T-cell (primary cell): ENCODE results near the gene IFITM2. TPM values are rescaled to one million over a fixed set of nuclear protein-coding genes. Genes with fewer than 3 reads are reported as not detected.
A peak's percentile ranks its signal among the peaks of the same experiment; 100 is the strongest.
"Not testable (repeated sequence)": the region's sequence is repeated elsewhere in the genome, so short reads cannot be mapped to it uniquely, and the experiment has no call there.

ENCODE experiments used
- ATAC-seq, 4 experiments: fragments of 200-7000 bp in 3 of 4; fragments of 150-1000 bp in 1 of 4; cut with Tn5 transposase; replicated peaks in 1 of 4; 1 replicate in 3 of 4; 2 replicates in 1 of 4; pipeline ENCODE4 v1.10.0; 2021; ENCODE audit warnings: moderate library complexity in 3 of 4, mild to moderate bottlenecking in 2 of 4, moderate number of reproducible peaks in 1 of 4
- CTCF ChIA-PET, 2 donors: fragments of 300-600 bp; sonication (Branson Sonifier 250); formaldehyde crosslinking; loops; one replicate each; lab custom pipeline; 2022; ENCODE audit warnings: antibody characterized with exemption in 2 of 2; lab: Charles Lee
- POLR2A ChIA-PET, 2 donors: fragments of 300-600 bp; sonication (Branson Sonifier 250); formaldehyde crosslinking; loops; one replicate each; lab custom pipeline; 2022; ENCODE audit warnings: antibody characterized with exemption in 2 of 2; lab: Charles Lee
- DNase-seq, 35 experiments: peaks; one replicate each; pipeline versions ENCODE4 v3.0.0 to v3.0.0-alpha.2; 2013 to 2023
- H3K27ac ChIP-seq: one replicate; pipeline ENCODE4 v1.5.1; 2013; ENCODE audit warnings: low read length
- H3K27me3 ChIP-seq, 2 experiments: replicated peaks in 1 of 2; 1 replicate in 1 of 2; 2 replicates in 1 of 2; pipeline versions ENCODE4 v1.6.1 to v1.7.0; 2013; ENCODE audit warnings: low read length in 1 of 2, mixed read lengths in 1 of 2; ENCODE audit not compliant: control insufficient read depth in 2 of 2, insufficient read depth in 2 of 2; ENCODE audit errors: extremely low read depth in 1 of 2
- H3K36me3 ChIP-seq, 2 donors: 1 replicate in 1 of 2; 2 replicates in 1 of 2; pipeline versions ENCODE4 v1.6.1 to v1.7.0; 2013; ENCODE audit warnings: low read length in 1 of 2; ENCODE audit not compliant: control insufficient read depth in 2 of 2, insufficient read depth in 1 of 2; ENCODE audit errors: extremely low read depth in 1 of 2
- H3K4me1 ChIP-seq, 2 experiments: 1 replicate in 1 of 2; 2 replicates in 1 of 2; pipeline versions ENCODE4 v1.6.1 to v1.7.0; 2013; ENCODE audit warnings: low read length in 2 of 2, mixed read lengths in 1 of 2; ENCODE audit not compliant: insufficient read depth in 2 of 2, control insufficient read depth in 1 of 2; ENCODE audit errors: extremely low read depth in 1 of 2
- H3K4me3 ChIP-seq, 2 donors: 1 replicate in 1 of 2; 2 replicates in 1 of 2; pipeline versions ENCODE4 v1.5.1 to v1.7.0; 2013; ENCODE audit warnings: mild to moderate bottlenecking in 2 of 2, low read length in 1 of 2, moderate library complexity in 1 of 2; ENCODE audit not compliant: control insufficient read depth in 1 of 2; ENCODE audit errors: extremely low read depth in 1 of 2
- H3K9me3 ChIP-seq: 2 replicates; pipeline ENCODE4 v1.7.0; 2013
- H3K27ac Mint-ChIP-seq, 2 donors: one replicate each; pipeline ENCODE4 v1.8.0; 2020 to 2021; ENCODE audit warnings: mild to moderate bottlenecking in 2 of 2, mixed read lengths in 2 of 2
- H3K27me3 Mint-ChIP-seq, 2 donors: one replicate each; pipeline ENCODE4 v1.8.0; 2021 to 2022; ENCODE audit warnings: mixed read lengths in 2 of 2
- H3K36me3 Mint-ChIP-seq: one replicate; pipeline ENCODE4 v1.8.0; 2021; ENCODE audit warnings: mixed read lengths
- H3K4me1 Mint-ChIP-seq, 3 donors: one replicate each; pipeline ENCODE4 v1.8.0; 2020 to 2022; ENCODE audit warnings: mixed read lengths in 3 of 3, mild to moderate bottlenecking in 1 of 3
- H3K4me3 Mint-ChIP-seq, 3 donors: one replicate each; pipeline ENCODE4 v1.8.0; 2020 to 2022; ENCODE audit warnings: mild to moderate bottlenecking in 3 of 3, mixed read lengths in 3 of 3, moderate library complexity in 3 of 3
- H3K9me3 Mint-ChIP-seq, 3 donors: one replicate each; pipeline ENCODE4 v1.8.0; 2020 to 2022; ENCODE audit warnings: mixed read lengths in 3 of 3
- WGBS: methylation state at CpG from one replicate; pipeline ENCODE4 v1.1.5; 2013; ENCODE audit warnings: missing lambda C conversion rate; ENCODE audit not compliant: insufficient coverage; 5-methylcytosine and 5-hydroxymethylcytosine counted together
- total RNA-seq, 35 experiments: library from RNA in 6 of 35; stranded (reverse) in 6 of 35; fragments of 120-200 nt in 1 of 35; gene quantifications; one replicate each; pipeline versions ENCODE4 v1.2.1 to v1.2.4 and lab custom pipeline; 2013 to 2026

IFITM2 gene
- total RNA-seq, 5 donors from 2014 or later (not counting 1 experiment from before 2014, with no cell fraction given): 276 to 654 (median 359) TPM

DNA sequence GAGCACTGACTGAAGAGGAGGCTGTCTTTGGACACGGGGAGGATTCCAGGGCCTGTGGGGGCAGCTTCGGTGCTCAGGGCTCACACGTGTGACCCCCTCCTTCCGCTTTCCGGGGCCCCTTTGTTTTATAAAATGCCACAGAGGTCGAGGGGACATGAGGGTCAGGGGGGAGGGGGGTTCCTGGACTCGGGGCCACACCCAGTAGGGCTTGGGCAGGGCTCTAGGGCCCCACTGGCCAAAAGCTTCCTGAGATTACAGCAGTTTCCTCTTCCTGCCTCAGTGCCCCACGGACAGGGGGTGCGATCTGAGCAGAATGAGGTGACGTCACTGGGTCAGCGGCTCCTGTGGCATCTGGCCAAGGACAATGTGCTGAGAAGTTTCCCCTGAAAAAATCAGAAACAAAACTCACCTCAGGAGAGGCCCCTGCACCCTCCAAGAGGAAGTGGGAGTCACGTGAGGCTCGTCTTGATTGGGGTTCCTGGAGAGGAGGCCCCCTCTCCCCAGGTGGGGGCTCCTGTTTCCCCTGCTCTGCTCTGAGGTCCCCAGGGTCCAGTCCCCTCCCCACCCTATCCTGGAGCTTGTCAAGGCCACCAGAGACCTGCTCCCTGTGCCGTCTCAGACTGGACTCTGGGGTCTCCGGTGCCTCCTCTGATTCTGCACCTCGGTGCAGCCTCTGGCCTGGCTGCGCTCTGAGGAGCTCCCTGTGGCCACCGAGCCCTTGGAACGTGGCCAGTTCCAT lies 19.4 kb downstream of the IFITM2 start:
- H3K4me3 Mint-ChIP-seq: peak overlapping the region; percentile 21 to 74 (median 28)
- H3K9me3 Mint-ChIP-seq: no peaks in the 10 kb centered on the region
- no peaks in the 10 kb centered on the region for H3K27me3 Mint-ChIP-seq
- peak overlapping the region; percentile 96 to 97 for H3K27ac Mint-ChIP-seq
- no peaks in the 10 kb centered on the region for H3K36me3 Mint-ChIP-seq
- Histone ChIP-seq H3K9me3 (no peaks in the 10 kb centered on the region), H3K36me3 (no peaks in the 10 kb centered on the region), H3K4me3 (peak overlapping the region; percentile 23 to 44), H3K27ac (peak overlapping the region; percentile 94), H3K27me3 (no peaks in the 10 kb centered on the region), H3K4me1 (peaks cover 47 to 77% of the 10 kb centered on the region in 2 experiments)
- H3K4me1 Mint-ChIP-seq: peaks cover 62 to 76% (median 69%) of the 10 kb centered on the region in 3 donors
- ATAC-seq (peak; percentile 58 to 73 (median 68)), DNase-seq (peak in 34 of 35 experiments; percentile 41 to 85 (median 71))
- POLR2A ChIA-PET: interaction anchor here (0.8 to 1.2 kb wide), 2 partner anchors 12 to 28 kb away, joined by 3 to 8 read pairs; no protein-coding TSS in a partner anchor
- CTCF ChIA-PET: interaction anchor here (0.6 to 1.7 kb wide), 3 partner anchors 10 to 186 kb away, joined by 3 to 6 read pairs (median 4); no protein-coding TSS in a partner anchor
- 12% methylated on average over 14 of the region's 19 CpGs for WGBS

DNA sequence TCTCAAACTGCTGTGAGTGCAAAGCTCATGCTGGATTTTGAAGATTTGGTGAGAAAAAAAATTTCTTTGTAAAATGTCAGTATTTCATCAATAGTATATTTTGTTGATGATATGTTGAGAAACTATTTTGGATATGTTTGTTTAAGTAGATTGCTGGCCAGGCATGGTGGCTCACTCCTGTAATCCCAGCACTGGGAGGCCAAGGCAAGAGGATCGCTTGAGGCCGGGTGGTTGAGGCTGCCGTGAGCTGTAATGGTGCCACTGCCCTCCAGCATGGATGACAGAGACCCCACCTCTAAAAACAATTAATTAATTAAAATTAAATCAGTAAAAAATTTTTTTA lies 19.9 kb downstream of the IFITM2 start:
- H3K27me3 ChIP-seq: no peaks in the 10 kb centered on the region
- POLR2A ChIA-PET: interaction anchor here (0.8 to 1.2 kb wide), 2 partner anchors 11 to 27 kb away, joined by 3 to 8 read pairs; no protein-coding TSS in a partner anchor
- no peak for ATAC-seq

DNA sequence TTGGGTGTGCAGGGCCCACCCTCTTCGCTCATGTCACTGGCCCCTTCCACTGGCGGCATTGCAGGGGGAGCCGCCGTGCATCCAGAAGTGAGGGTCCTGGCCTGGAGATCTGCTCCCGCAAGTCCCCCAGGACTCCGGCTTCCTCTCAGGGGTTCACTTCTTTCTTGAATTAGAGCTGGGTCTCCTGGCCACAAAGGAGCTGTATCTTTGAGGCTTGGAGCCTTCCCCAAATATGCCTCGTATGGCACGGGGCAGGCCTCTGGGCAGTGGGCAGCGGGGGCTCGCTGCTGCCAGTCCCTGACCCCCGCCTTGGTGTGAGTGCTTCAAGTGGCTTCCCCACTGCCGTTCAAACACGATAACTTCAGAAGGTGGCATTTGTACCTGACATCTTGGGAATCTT lies 20.4 kb downstream of the IFITM2 start:
- peaks cover 47 to 79% of the 10 kb centered on the region in 2 experiments for H3K4me1 ChIP-seq

More for the DNA sequence above, 19.9 kb downstream of the IFITM2 start:
- no CpG with 5 or more reads among the region's 3 CpGs for WGBS
- H3K9me3 Mint-ChIP-seq: no peaks in the 10 kb centered on the region
- H3K27me3 Mint-ChIP-seq: no peaks in the 10 kb centered on the region
- H3K4me3 Mint-ChIP-seq: peak overlapping the region; percentile 21 to 74 (median 28)
- CTCF ChIA-PET: interaction anchor here in 1 of 2 donors (1.7 kb wide), 1 partner anchor 10 kb away, joined by 6 read pairs; no protein-coding TSS in a partner anchor
- H3K27ac ChIP-seq: peak overlapping the region; percentile 94
- peak overlapping the region in 1 of 2 donors; percentile 23 for H3K4me3 ChIP-seq
- H3K36me3 Mint-ChIP-seq: no peaks in the 10 kb centered on the region
- no peaks in the 10 kb centered on the region for H3K36me3 ChIP-seq
- peak overlapping the region; percentile 96 to 97 for H3K27ac Mint-ChIP-seq
- H3K4me1 Mint-ChIP-seq: peaks cover 65 to 77% (median 72%) of the 10 kb centered on the region in 3 donors
- no peaks in the 10 kb centered on the region for H3K9me3 ChIP-seq
- DNase-seq: no peak
- peaks cover 47 to 77% of the 10 kb centered on the region in 2 experiments for H3K4me1 ChIP-seq

DNA sequence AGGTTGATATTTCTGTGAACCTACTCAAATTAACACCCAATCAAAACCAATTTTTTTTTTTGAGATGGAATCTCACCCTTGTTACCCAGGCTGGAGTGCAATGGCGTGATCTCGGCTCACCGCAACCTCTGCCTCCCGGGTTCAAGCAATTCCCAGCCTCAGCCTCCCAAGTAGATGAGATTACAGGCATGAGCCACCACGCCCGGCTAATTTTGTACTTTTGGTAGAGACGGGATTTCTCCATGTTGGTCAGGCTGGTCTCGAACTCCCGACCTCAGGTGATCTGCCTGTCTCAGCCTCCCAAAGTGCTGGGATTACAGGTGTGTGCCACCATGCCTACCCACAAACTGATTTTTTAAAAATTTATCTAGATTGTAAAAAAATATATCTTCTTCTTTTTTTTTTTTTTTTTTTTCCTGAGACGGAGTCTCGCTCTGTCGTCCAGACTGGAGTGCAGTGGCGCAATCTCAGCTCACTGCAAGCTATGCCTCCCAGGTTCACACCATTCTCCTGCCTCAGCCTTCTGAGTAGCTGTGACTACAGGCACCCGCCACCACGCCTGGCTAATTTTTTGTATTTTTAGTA lies 21.0 kb downstream of the IFITM2 start:
- H3K27ac ChIP-seq, DNase-seq, H3K36me3 Mint-ChIP-seq, H3K27me3 Mint-ChIP-seq, H3K9me3 Mint-ChIP-seq, H3K36me3 ChIP-seq, H3K27me3 ChIP-seq, H3K4me3 ChIP-seq, H3K9me3 ChIP-seq, ATAC-seq: not testable (repeated sequence)
- WGBS: 95% methylated on average over 7 of the region's 15 CpGs
- Mint-ChIP-seq H3K4me1 (peaks cover 70 to 80% (median 74%) of the 10 kb centered on the region in 3 donors), H3K27ac (peak overlapping the region; percentile 77 to 88), H3K4me3 (peak overlapping the region in 1 of 3 donors; percentile 70)
- POLR2A ChIA-PET: interaction anchor here in 1 of 2 donors (1.3 kb wide), 1 partner anchor 11 kb away, joined by 3 read pairs; no protein-coding TSS in a partner anchor
- peaks cover 46 to 76% of the 10 kb centered on the region in 2 experiments for H3K4me1 ChIP-seq
- CTCF ChIA-PET: interaction anchor here (0.5 to 1.8 kb wide), 4 partner anchors 12 to 94 kb away, joined by 3 to 4 read pairs (median 3); no protein-coding TSS in a partner anchor

More for the DNA sequence above, 20.4 kb downstream of the IFITM2 start:
- Mint-ChIP-seq H3K27me3 (no peaks in the 10 kb centered on the region), H3K36me3 (no peaks in the 10 kb centered on the region), H3K4me1 (peaks cover 70 to 81% (median 77%) of the 10 kb centered on the region in 3 donors), H3K4me3 (peak overlapping the region in 1 of 3 donors; percentile 25), H3K9me3 (no peaks in the 10 kb centered on the region), H3K27ac (peak overlapping the region; percentile 55 to 71)
- Histone ChIP-seq H3K36me3 (no peaks in the 10 kb centered on the region), H3K4me3 (no peak overlapping the region), H3K9me3 (no peaks in the 10 kb centered on the region), H3K27ac (peak overlapping the region; percentile 94), H3K27me3 (no peaks in the 10 kb centered on the region)
- DNase-seq: no peak
- WGBS: 96% methylated on average over 13 of the region's 13 CpGs
- POLR2A ChIA-PET: interaction anchor here (0.8 to 1.2 kb wide), 2 partner anchors 11 to 27 kb away, joined by 3 to 8 read pairs; no protein-coding TSS in a partner anchor
- no peak for ATAC-seq
- CTCF ChIA-PET: interaction anchor here (0.9 to 1.7 kb wide), 2 partner anchors 11 to 28 kb away, joined by 3 to 6 read pairs; no protein-coding TSS in a partner anchor

DNA sequence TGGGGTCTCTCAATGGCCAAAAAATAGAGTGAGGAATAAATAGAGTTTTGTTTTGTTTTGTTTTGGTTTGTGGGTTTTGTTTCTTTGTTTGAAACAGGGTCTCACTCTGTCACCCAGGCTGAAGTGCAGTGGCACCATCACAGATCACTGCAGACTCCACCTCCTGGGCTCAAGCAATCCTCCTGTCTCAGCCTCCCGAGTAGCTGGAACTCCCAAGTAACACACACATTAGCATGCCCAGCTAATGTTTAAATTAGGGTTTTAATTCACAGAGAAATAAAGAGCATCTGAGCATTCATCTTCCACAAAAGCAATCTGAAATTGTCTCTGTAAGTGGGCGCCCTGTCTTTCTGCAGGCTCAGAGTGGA lies 22.3 kb downstream of the IFITM2 start:
- Histone ChIP-seq H3K36me3 (no peaks in the 10 kb centered on the region), H3K27ac (no peak overlapping the region), H3K4me1 (peaks cover 36 to 65% of the 10 kb centered on the region in 2 experiments), H3K9me3 (no peaks in the 10 kb centered on the region), H3K27me3 (no peaks in the 10 kb centered on the region), H3K4me3 (no peak overlapping the region)
- DNase-seq (no peak), ATAC-seq (no peak)
- peak overlapping the region in 1 of 3 donors; percentile 70 for H3K4me3 Mint-ChIP-seq
- WGBS: 100% methylated on average over 1 of the region's 2 CpGs
- H3K9me3 Mint-ChIP-seq: no peaks in the 10 kb centered on the region
- H3K27ac Mint-ChIP-seq: peak overlapping the region; percentile 77 to 88
- POLR2A ChIA-PET: interaction anchor here (0.6 to 1.3 kb wide), 2 partner anchors 12 to 14 kb away, joined by 3 read pairs; no protein-coding TSS in a partner anchor
- CTCF ChIA-PET: interaction anchor here in 1 of 2 donors (1.8 kb wide), 1 partner anchor 10 kb away, joined by 4 read pairs; no protein-coding TSS in a partner anchor
- H3K27me3 Mint-ChIP-seq: no peaks in the 10 kb centered on the region
- no peaks in the 10 kb centered on the region for H3K36me3 Mint-ChIP-seq
- peaks cover 60 to 70% (median 64%) of the 10 kb centered on the region in 3 donors for H3K4me1 Mint-ChIP-seq

DNA sequence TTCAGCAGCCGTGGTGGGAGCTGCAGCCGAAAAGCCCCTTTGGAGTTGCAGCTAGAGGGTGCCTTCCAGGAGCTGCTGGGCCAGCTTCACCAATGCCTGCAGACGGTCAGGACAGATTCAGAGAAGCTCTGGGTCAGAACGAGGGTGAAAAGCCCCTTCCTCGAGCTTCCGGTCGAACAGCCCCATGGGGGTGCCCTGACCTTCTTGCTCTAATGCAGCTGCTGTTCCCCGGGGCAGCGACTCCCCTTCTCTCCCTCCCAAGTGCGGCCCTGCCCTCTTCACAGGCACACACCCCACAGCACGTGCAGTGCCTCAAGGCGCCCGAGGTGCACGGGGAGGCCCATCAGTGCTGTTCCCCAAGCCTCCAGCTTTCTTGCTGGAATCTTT lies 22.7 kb downstream of the IFITM2 start:
- DNase-seq (no peak), ATAC-seq (no peak)
- Histone ChIP-seq H3K4me1 (peaks cover 35 to 63% of the 10 kb centered on the region in 2 experiments), H3K9me3 (no peaks in the 10 kb centered on the region), H3K36me3 (no peaks in the 10 kb centered on the region), H3K4me3 (no peak overlapping the region), H3K27me3 (no peaks in the 10 kb centered on the region), H3K27ac (no peak overlapping the region)
- WGBS: 83% methylated on average over 9 of the region's 14 CpGs
- Mint-ChIP-seq H3K27me3 (no peaks in the 10 kb centered on the region), H3K36me3 (no peaks in the 10 kb centered on the region), H3K4me1 (peaks cover 58 to 68% (median 61%) of the 10 kb centered on the region in 3 donors), H3K27ac (peak overlapping the region in 1 of 2 donors; percentile 88), H3K4me3 (peak overlapping the region in 1 of 3 donors; percentile 70), H3K9me3 (no peaks in the 10 kb centered on the region)
- CTCF ChIA-PET: interaction anchor here in 1 of 2 donors (1.8 kb wide), 1 partner anchor 10 kb away, joined by 4 read pairs; no protein-coding TSS in a partner anchor
- POLR2A ChIA-PET: no interaction called here
